Stimulated activated CD4-positive, alpha-beta T cell treated with anti-CD3 and anti-CD28 coated beads, Interleukin-12 subunit alpha, Interleukin-12 subunit beta, amount 100 ng/mL, for 48 hours (primary cell): ENCODE measurements around the gene FAM237A.

Source experiments
- DNase-seq, 3 donors: peaks; one replicate each; pipeline ENCODE4 v3.0.0-alpha.2; 2020; ENCODE audit warnings: low read depth in 2 of 3, low spot score in 1 of 3

FAM237A gene

DNA sequence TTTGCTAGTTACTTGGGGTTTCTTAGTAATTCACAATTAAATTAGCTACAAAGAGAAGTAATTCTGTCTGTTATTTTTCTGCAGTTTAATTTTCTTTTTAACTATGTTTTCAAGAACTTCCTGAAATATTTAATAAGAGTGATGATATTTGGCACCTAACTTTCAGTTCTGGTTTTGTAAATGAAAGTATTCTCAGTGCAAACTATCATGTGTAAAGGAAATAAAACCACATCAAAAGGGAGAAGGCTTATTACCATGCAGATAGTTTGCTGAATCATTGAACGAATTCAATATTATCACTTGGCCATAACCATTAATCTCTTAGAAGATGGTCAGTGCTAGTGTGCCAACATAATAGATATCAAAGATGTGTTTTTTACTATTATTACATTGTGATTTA is 46.7 kb downstream of the FAM237A start:
- DNase-seq = no peak

GRCh38 chr2:206692971-206693370 is 50.7 kb downstream of the FAM237A start:
- no peak for DNase-seq

GRCh38 chr2:206693399-206694137 is 51.3 kb downstream of the FAM237A start:
- DNase-seq = peak in 2 of 3 donors; percentile 3 to 66

GRCh38 chr2:206696910-206697309 is 54.6 kb downstream of the FAM237A start:
- DNase-seq = no peak

DNA sequence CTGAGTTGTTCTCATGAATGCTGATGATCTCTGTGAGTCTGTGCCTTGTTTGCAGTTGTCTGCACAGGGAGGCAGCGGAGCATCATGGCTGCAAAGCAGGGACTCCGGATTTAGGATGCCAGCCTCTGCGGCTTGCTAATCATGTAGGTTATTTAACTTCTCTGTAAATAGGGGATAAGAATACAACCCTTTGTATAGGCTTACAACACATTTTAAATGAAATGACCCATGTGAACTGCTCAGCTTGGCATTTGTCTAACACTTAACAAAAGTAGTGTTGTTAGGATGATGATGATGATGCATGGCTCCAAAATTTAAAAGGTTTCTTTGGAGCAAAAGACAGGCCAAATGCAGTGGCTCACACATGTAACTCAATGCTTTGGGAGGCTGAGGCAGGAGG is 56.5 kb downstream of the FAM237A start:
- no peak for DNase-seq
